IMR-90 (cell line): ENCODE results near the gene ADGRL3. TPM values are rescaled to one million over a fixed set of nuclear protein-coding genes. Genes with fewer than 3 reads are reported as not detected.

Experiments
- ATAC-seq: fragments of 200-7000 bp; cut with Tn5 transposase; 2 replicates; pipeline ENCODE4 v1.9.1; 2020; ENCODE audit warnings: low read depth, mild to moderate bottlenecking, moderate library complexity
- BruUV-seq: library from RNA; stranded (reverse); fragments of 400-500 nt; replicated peaks from 2 replicates; lab custom pipeline; 2021; lab: Mats Ljungman, UMichigan
- CTCF ChIA-PET: fragments of 300-600 bp; formaldehyde crosslinking; extraction: SDS; loops from one replicate; lab custom pipeline; 2021; ENCODE audit warnings: antibody characterized with exemption; lab: Yijun Ruan, JAX
- POLR2A ChIA-PET: fragments of 300-600 bp; sonication (Branson Sonifier 250); formaldehyde crosslinking; loops from one replicate; lab custom pipeline; 2022; ENCODE audit warnings: antibody characterized with exemption; ENCODE audit not compliant: unreplicated experiment; lab: Charles Lee
- DNase-seq: peaks from one replicate; pipeline ENCODE4 v3.0.0; 2013
- H2AFZ ChIP-seq: replicated peaks from 2 replicates; pipeline ENCODE3; 2013; ENCODE audit warnings: low read length, mild to moderate bottlenecking; ENCODE audit not compliant: poor library complexity
- H2AK5ac ChIP-seq: 2 replicates; pipeline ENCODE4 v1.6.1; 2013; ENCODE audit warnings: low read depth, low read length, inconsistent platforms
- H2AK9ac ChIP-seq: replicated peaks from 2 replicates; pipeline ENCODE3; 2013; ENCODE audit warnings: mild to moderate bottlenecking, low read depth, low read length, moderate library complexity; ENCODE audit not compliant: poor library complexity
- H2BK120ac ChIP-seq: 2 replicates; pipeline ENCODE4 v1.6.1; 2013; ENCODE audit warnings: low read depth, low read length, inconsistent platforms
- H2BK15ac ChIP-seq: 3 replicates; pipeline ENCODE4 v1.6.1; 2013; ENCODE audit warnings: low read depth, low read length, inconsistent platforms
- H2BK20ac ChIP-seq: 2 replicates; pipeline ENCODE4 v1.6.1; 2013; ENCODE audit warnings: low read depth, mild to moderate bottlenecking, inconsistent platforms, low read length, moderate library complexity
- H2BK5ac ChIP-seq: 2 replicates; pipeline ENCODE4 v1.6.1; 2013; ENCODE audit warnings: mild to moderate bottlenecking, low read depth, low read length, inconsistent platforms; ENCODE audit not compliant: poor library complexity, severe bottlenecking
- H3K14ac ChIP-seq: replicated peaks from 2 replicates; pipeline ENCODE4 v1.6.1; 2013; ENCODE audit warnings: low read depth, low read length, inconsistent platforms
- H3K18ac ChIP-seq: 2 replicates; pipeline ENCODE4 v1.6.1; 2013; ENCODE audit warnings: low read depth, low read length, control low read depth
- H3K23ac ChIP-seq: 2 replicates; pipeline ENCODE4 v1.6.1; 2013; ENCODE audit warnings: low read depth, low read length, inconsistent platforms
- H3K27ac ChIP-seq: 2 replicates; pipeline ENCODE4 v1.5.1; 2013; ENCODE audit warnings: mild to moderate bottlenecking, control low read depth, low read length; ENCODE audit not compliant: insufficient read depth
- H3K27me3 ChIP-seq: 2 replicates; pipeline ENCODE4 v1.6.1; 2013; ENCODE audit warnings: low read length; ENCODE audit not compliant: control insufficient read depth, insufficient read depth
- H3K36me3 ChIP-seq: 2 replicates; pipeline ENCODE4 v1.6.1; 2013; ENCODE audit warnings: low read length, mixed read lengths; ENCODE audit not compliant: control insufficient read depth, insufficient read depth
- H3K4ac ChIP-seq: 2 replicates; pipeline ENCODE4 v1.6.1; 2013; ENCODE audit warnings: low read depth, low read length, inconsistent platforms
- H3K4me1 ChIP-seq: 2 replicates; pipeline ENCODE4 v1.6.1; 2013; ENCODE audit warnings: low read length, mixed read lengths; ENCODE audit not compliant: control insufficient read depth, insufficient read depth
- H3K4me2 ChIP-seq: 2 replicates; pipeline ENCODE4 v1.6.1; 2013; ENCODE audit warnings: low read depth, mild to moderate bottlenecking, control low read depth, low read length, moderate library complexity
- H3K4me3 ChIP-seq: 2 replicates; pipeline ENCODE4 v1.5.1; 2013; ENCODE audit warnings: low read depth, mild to moderate bottlenecking, control low read depth, low read length, moderate library complexity; ENCODE audit not compliant: insufficient read depth
- H3K56ac ChIP-seq: 2 replicates; pipeline ENCODE4 v1.6.1; 2013; ENCODE audit warnings: low read length, inconsistent platforms; ENCODE audit not compliant: insufficient read depth; ENCODE audit errors: extremely low read depth
- H3K79me1 ChIP-seq, 2 experiments: 2 replicates each; pipeline ENCODE4 v1.6.1; 2013; ENCODE audit warnings: low read length in 2 of 2, inconsistent platforms in 1 of 2, low read depth in 1 of 2
- H3K9ac ChIP-seq: 2 replicates; pipeline ENCODE4 v1.6.1; 2013; ENCODE audit warnings: low read depth, low read length, control low read depth
- H3K9me1 ChIP-seq: 2 replicates; pipeline ENCODE4 v1.6.1; 2013; ENCODE audit warnings: low read length, inconsistent platforms; ENCODE audit not compliant: insufficient read depth
- H3K9me3 ChIP-seq: 2 replicates; pipeline ENCODE4 v1.6.1; 2013; ENCODE audit warnings: low read length; ENCODE audit not compliant: control insufficient read depth, insufficient read depth
- H4K20me1 ChIP-seq: 2 replicates; pipeline ENCODE4 v1.6.1; 2013; ENCODE audit warnings: low read length, inconsistent platforms; ENCODE audit not compliant: insufficient read depth
- H4K5ac ChIP-seq: 2 replicates; pipeline ENCODE4 v1.6.1; 2013; ENCODE audit warnings: mild to moderate bottlenecking, low read depth, low read length, control low read depth
- H4K8ac ChIP-seq, 2 experiments: 2 replicates each; pipeline ENCODE4 v1.6.1; 2013; ENCODE audit warnings: low read depth in 2 of 2, low read length in 2 of 2, control low read depth in 1 of 2, inconsistent platforms in 1 of 2
- H4K91ac ChIP-seq: 2 replicates; pipeline ENCODE4 v1.6.1; 2013; ENCODE audit warnings: low read depth, low read length, inconsistent platforms; ENCODE audit not compliant: insufficient read depth
- CEBPB ChIP-seq: IDR thresholded peaks from 2 replicates; pipeline ENCODE4 v1.6.1; 2012; ENCODE audit warnings: low read depth, low read length, improper control_type of control experiment
- FOS ChIP-seq: fragments of 150-350 bp; IDR thresholded peaks from 2 replicates; pipeline ENCODE4 v1.6.1; 2016; ENCODE audit warnings: low read depth, low read length
- MAZ ChIP-seq: IDR thresholded peaks from 2 replicates; pipeline ENCODE4 v1.6.1; 2012; ENCODE audit warnings: low read depth, mild to moderate bottlenecking, low read length, improper control_type of control experiment, moderate library complexity, borderline replicate concordance
- SMC3 ChIP-seq: fragments of 150-350 bp; IDR thresholded peaks from 2 replicates; pipeline ENCODE4 v1.6.1; 2016; ENCODE audit warnings: low read depth, mild to moderate bottlenecking, antibody characterized with exemption, low read length, moderate library complexity
- WGBS, 2 experiments: methylation state at CpG; one replicate each; pipeline versions ENCODE4 v1.1.5 to v1.1.7; 2013; ENCODE audit warnings: missing lambda C conversion rate in 2 of 2; ENCODE audit not compliant: insufficient read length in 1 of 2; ENCODE audit errors: extremely low coverage in 2 of 2; 5-methylcytosine and 5-hydroxymethylcytosine counted together
- dilution Hi-C: fragments of 300-500 bp; cut with HindIII; formaldehyde crosslinking; loops from one replicate; pipeline ENCODE4 v1.14.3; 2018; ENCODE audit warnings: low sequenced_read_pairs; ENCODE audit not compliant: unreplicated experiment
- in situ Hi-C: fragments of 300-500 bp; cut with MboI; formaldehyde crosslinking; loops from 3 replicates; pipeline ENCODE4 v1.14.3; 2019; ENCODE audit warnings: low sequenced_read_pairs, inconsistent platforms, mixed read lengths
- intact Hi-C: fragments of 100-400 bp; cut with micrococcal nuclease; formaldehyde crosslinking; loops from 2 replicates; pipeline ENCODE4 v1.10.0; 2022
- polyA plus RNA-seq, 3 experiments: library from polyadenylated mRNA; depleted of rRNA; stranded (reverse); fragments of >200 nt; gene quantifications; 2 replicates each; pipeline ENCODE4 v1.2.3, GENCODE V29; 2012; ENCODE audit warnings: low replicate concordance in 1 of 3
- total RNA-seq: library from RNA; depleted of rRNA; stranded (reverse); fragments of >200 nt; gene quantifications from 2 replicates; pipeline ENCODE4 v1.2.3, GENCODE V29; 2012

ADGRL3 gene
- total and polyA plus RNA-seq, 2 of the 4 experiments (the other 2 are of a cell fraction) = 0.46 to 2.5 TPM

DNA sequence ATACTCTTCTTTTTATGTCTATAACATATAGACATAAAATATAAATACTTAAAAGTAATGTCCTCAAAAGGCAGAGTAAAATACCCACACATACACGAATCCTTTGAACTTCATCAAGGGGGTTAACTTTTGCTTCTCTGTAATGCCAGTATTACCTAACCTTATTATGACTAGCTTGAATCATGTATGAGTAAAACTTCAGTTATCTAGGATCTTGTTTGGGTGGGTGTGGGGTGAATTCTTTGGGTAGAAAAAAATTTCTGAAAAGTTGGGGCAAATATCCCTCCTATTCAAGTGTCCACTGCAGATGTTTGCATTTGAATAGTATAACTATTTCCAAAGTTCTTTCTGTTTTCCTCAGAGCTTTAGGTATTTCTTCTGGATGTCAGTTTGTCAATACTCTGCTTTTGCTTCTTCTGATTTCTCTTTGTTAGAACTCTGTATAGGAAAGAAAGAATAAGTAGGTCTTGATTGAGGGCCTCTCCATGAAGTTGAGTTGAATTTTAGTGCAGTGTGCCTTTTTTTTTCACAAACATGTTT is 173.8 kb downstream of the ADGRL3 start:
- Histone ChIP-seq H2BK15ac (no peak overlapping the region), H3K9ac (no peak overlapping the region), H4K5ac (no peak overlapping the region), H2BK120ac (no peak overlapping the region), H2AK5ac (no peak overlapping the region), H3K27me3 (no peaks in the 10 kb centered on the region), H3K14ac (no peak overlapping the region), H2BK20ac (no peak overlapping the region), H4K20me1 (no peaks in the 10 kb centered on the region), H3K9me3 (no peaks in the 10 kb centered on the region), H2BK5ac (no peak overlapping the region), H2AK9ac (no peak overlapping the region), H4K91ac (no peak overlapping the region), H3K4ac (no peak overlapping the region), H3K56ac (no peak overlapping the region), H3K27ac (no peak overlapping the region), H3K23ac (no peak overlapping the region), H4K8ac (no peak overlapping the region), H3K4me1 (no peaks in the 10 kb centered on the region), H3K36me3 (no peaks in the 10 kb centered on the region), H3K9me1 (no peaks in the 10 kb centered on the region), H2AFZ (no peak overlapping the region), H3K4me3 (no peak overlapping the region), H3K18ac (no peak overlapping the region), H3K4me2 (no peak overlapping the region), H3K79me1 (no peaks in the 10 kb centered on the region)
- intact Hi-C loops (no loop called here), dilution Hi-C loops (no loop called here), in situ Hi-C loops (no loop called here)
- peak; percentile 7 for DNase-seq
- POLR2A ChIA-PET = no interaction called here
- CTCF ChIA-PET = no interaction called here
- BruUV-seq = no TSS peak
- WGBS, 2 experiments = no CpG with 5 or more reads among the region's 1 CpG
- TF ChIP-seq SMC3 = no peak
- TF ChIP-seq FOS = no peak
- TF ChIP-seq CEBPB = no peak
- no peak for TF ChIP-seq MAZ
- ATAC-seq = peak; percentile 51
